ENCODE measurements around the gene DDX56. TPM values are rescaled to one million over a fixed set of nuclear protein-coding genes. Genes with fewer than 3 reads are reported as not detected.
A peak's percentile ranks its signal among the peaks of the same experiment; 100 is the strongest.

DDX56 gene
- total RNA-seq, 1 donor from 2014 or later, result 71.6 TPM

DNA sequence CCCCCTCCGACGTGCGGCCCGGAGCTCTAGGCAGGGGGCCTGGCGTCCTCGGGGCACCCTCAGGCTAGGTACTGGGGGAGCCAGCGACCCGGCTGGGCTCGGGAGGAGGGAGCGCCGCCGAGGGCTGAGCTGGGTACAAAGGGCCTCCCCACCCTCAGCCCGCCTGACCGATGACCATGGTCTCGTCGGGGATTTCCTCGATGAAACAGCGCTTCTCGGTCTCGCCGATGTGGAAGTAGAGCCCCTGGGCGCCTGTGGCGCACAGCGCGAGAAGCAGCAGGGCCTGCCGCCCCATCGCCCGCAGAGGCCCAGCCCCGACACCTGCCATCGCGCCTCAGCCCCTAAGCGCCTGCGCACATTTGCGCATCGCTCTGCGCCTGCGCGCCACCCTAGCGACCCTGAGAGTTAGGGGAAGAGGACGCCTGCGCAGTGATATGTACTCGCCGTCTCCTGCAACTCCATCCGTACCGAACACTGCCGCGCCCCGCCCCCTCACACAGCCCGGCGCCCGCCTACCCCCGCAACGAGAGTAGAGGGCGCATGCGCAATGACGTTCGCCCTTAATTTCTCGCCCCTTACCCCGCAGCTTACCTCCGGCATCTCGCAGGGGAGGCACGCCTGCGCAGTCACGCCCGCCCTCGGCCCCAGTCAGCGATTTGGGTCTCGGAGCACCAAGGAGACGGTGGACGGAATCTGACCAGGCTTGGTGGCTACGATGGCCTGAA is 8.3 kb upstream of the DDX56 start, which contains the start of gene TMED4:
Gene TMED4 (minus strand): TSS at position 353 of the 725 bp plus-strand sequence. CDS start 25 bp downstream, at position 328.
- peak within 1 kb of the TSS; percentile 89 for H3K27ac Mint-ChIP-seq (ENCODE audit: unreplicated experiment)
- DNase-seq (ENCODE audit: low spot score), result peak; percentile 100
- H3K4me3 Mint-ChIP-seq (ENCODE audit: unreplicated experiment), result peak within 1 kb of the TSS; percentile 92
- H3K27me3 Mint-ChIP-seq (ENCODE audit: unreplicated experiment), result peaks cover 4% of the 10 kb centered on the region
- H3K4me1 Mint-ChIP-seq (ENCODE audit: unreplicated experiment), result peaks cover 5% of the 10 kb centered on the region
- peaks cover 18% of the 10 kb centered on the region for H3K36me3 Mint-ChIP-seq (ENCODE audit: low read depth, unreplicated experiment)
- no peaks in the 10 kb centered on the region for H3K9me3 Mint-ChIP-seq (ENCODE audit: unreplicated experiment)
- TF ChIP-seq, protein P1, sequence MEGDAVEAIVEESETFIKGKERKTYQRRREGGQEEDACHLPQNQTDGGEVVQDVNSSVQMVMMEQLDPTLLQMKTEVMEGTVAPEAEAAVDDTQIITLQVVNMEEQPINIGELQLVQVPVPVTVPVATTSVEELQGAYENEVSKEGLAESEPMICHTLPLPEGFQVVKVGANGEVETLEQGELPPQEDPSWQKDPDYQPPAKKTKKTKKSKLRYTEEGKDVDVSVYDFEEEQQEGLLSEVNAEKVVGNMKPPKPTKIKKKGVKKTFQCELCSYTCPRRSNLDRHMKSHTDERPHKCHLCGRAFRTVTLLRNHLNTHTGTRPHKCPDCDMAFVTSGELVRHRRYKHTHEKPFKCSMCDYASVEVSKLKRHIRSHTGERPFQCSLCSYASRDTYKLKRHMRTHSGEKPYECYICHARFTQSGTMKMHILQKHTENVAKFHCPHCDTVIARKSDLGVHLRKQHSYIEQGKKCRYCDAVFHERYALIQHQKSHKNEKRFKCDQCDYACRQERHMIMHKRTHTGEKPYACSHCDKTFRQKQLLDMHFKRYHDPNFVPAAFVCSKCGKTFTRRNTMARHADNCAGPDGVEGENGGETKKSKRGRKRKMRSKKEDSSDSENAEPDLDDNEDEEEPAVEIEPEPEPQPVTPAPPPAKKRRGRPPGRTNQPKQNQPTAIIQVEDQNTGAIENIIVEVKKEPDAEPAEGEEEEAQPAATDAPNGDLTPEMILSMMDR (IDR thresholded peaks at IDR 0.05; ENCODE audit: unreplicated experiment), result no peak

DNA sequence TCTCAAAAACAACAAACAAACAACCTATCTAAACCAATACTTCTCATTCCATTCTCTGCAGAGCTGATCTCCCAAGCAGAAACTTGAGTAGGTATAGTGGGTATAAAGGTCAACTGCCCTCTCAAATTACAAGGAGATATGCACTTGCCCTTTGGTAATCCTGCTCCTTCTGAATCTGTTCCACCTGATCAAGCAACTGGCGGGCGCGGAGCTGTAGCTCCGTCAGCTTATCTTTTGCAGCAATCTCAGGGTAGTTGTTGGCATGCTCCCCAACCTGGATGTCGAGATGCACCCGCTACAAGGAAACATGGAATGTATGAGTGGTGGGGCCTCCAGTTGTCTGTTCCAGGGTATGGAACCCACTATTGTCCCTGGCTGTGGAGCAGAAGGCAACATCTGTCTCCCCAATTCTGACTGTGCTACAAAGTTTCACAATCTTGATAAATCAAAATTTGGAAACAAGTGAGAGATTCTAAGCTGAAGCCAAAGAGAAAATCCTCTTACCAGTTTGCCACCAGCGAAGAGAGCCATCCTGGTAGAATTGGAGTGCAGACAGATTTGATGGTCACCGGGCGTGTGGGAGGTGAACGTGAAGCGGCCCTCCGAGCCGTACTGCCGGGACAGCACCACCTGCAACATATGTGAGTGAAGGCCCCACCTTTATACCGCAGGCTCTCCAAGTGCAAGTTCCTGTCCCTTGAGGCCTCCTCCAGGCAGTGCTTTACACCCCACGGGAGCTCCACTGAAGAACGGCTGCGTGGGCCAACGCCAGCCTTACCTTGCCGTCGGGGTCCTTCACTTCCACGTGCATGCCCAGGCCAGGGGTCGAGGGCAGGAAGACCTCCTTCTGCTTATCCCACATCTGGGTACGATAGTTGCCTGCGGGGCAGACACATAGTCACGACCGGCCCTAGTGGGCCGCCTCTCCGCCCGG is 7.5 kb upstream of the DDX56 start:
- Mint-ChIP-seq H3K27me3 (ENCODE audit: unreplicated experiment) (peaks cover 4% of the 10 kb centered on the region), H3K36me3 (ENCODE audit: low read depth, unreplicated experiment) (peaks cover 19% of the 10 kb centered on the region), H3K4me1 (ENCODE audit: unreplicated experiment) (peaks cover 5% of the 10 kb centered on the region), H3K27ac (ENCODE audit: unreplicated experiment) (no peak overlapping the region), H3K9me3 (ENCODE audit: unreplicated experiment) (no peaks in the 10 kb centered on the region), H3K4me3 (ENCODE audit: unreplicated experiment) (peak overlapping the region; percentile 92)
- DNase-seq (ENCODE audit: low spot score), result no peak
- TF ChIP-seq, protein P1 (IDR thresholded peaks at IDR 0.05; ENCODE audit: unreplicated experiment), result no peak

DNA sequence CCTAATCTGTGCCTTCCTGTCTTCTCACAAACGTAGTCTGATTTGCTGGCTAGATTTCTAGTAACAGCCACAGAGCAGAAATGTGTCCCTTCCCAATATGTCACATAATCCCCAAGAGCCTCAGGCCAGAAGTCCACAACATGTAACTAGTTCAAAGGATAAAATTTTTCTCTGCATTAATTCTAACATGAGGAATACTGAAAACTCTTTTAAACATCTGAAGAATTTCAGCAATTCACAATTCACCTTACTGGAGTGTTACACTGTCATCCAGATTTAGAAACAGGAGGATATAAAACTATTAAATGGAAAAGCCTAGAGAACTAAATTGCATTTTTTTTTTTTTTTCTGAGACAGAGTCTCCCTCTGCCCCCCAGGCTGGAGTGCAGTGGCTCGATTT is 2.5 kb upstream of the DDX56 start:
- H3K9me3 Mint-ChIP-seq (ENCODE audit: unreplicated experiment), result no peaks in the 10 kb centered on the region
- no peak for DNase-seq (ENCODE audit: low spot score)
- peaks cover 25% of the 10 kb centered on the region for H3K4me1 Mint-ChIP-seq (ENCODE audit: unreplicated experiment)
- TF ChIP-seq, protein P1 (IDR thresholded peaks at IDR 0.05; ENCODE audit: unreplicated experiment), result no peak
- no peaks in the 10 kb centered on the region for H3K27me3 Mint-ChIP-seq (ENCODE audit: unreplicated experiment)
- peak overlapping the region; percentile 36 for H3K27ac Mint-ChIP-seq (ENCODE audit: unreplicated experiment)
- peaks cover 37% of the 10 kb centered on the region for H3K36me3 Mint-ChIP-seq (ENCODE audit: low read depth, unreplicated experiment)
- no peak overlapping the region for H3K4me3 Mint-ChIP-seq (ENCODE audit: unreplicated experiment)

DNA sequence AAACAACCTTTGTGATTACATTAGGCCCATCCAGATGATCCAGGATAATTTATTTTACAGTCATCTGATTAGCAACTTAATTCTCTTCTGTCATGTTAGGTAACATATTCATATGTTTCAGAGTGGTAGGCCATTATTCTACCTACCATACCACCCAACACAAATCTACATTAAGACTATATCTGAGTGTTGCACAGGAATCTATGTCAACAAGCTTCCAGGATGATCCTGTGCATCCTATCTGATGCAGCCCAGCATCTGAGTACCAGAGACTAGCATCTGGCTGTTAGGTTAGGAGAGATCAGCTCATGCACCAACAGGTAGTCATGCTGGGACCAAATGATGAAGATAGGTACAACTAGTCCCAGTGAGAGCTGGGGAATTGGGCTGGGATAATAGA is 1.3 kb upstream of the DDX56 start:
- DNase-seq (ENCODE audit: low spot score), result no peak
- Mint-ChIP-seq H3K4me3 (ENCODE audit: unreplicated experiment) (peak overlapping the region; percentile 98), H3K4me1 (ENCODE audit: unreplicated experiment) (peaks cover 21% of the 10 kb centered on the region), H3K9me3 (ENCODE audit: unreplicated experiment) (no peaks in the 10 kb centered on the region), H3K36me3 (ENCODE audit: low read depth, unreplicated experiment) (peaks cover 35% of the 10 kb centered on the region), H3K27me3 (ENCODE audit: unreplicated experiment) (no peaks in the 10 kb centered on the region), H3K27ac (ENCODE audit: unreplicated experiment) (no peak overlapping the region)
- TF ChIP-seq, protein P1 (IDR thresholded peaks at IDR 0.05; ENCODE audit: unreplicated experiment), result no peak

Data from endothelial cell (in vitro differentiated cells).